Measurements from ENCODE around the gene NAPB. TPM values are rescaled to one million over a fixed set of nuclear protein-coding genes. Genes with fewer than 3 reads are reported as not detected.

The NAPB gene
- total RNA-seq, 4 donors from 2014 or later, result 7.4 to 13.9 (median 11.9) TPM

DNA sequence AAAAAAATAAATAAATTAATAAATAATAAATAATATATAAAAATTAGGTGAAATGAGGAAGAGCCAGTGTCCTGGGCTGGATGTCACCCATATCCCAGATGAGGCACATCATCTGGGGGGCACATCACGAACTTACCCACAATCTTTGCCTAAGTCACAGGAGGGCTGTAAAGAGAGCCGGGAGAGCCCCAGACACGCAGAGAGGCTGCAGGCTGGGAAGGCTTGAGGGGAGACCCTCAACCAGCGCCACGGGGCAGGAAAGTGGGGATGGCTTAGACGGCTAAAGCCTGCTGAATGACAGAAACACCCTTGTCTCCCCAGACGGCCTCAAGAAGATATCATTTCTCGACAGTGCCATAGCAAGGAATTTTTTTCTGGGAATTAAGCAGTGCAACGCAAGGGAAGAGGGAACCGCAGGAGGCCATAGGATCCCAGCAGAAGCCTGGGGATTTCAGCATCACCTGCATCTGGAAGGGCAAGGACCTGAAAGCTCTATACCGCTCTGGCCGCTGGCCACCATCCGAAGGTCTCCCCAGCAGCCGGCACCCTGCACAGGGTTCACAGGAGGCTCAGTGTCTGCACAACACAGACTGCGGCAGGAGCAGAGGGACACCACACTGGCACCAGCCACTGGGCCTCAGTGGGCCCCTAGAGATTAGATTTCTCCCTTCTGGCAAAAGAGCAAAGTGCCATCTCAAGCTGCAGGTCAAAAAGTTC, 93.5 kb downstream of the NAPB start:
- Histone ChIP-seq H3K27ac (no peak overlapping the region), H3K4me3 (no peak overlapping the region), H3K4me1 (no peaks in the 10 kb centered on the region), H3K36me3 (no peaks in the 10 kb centered on the region), H3K9me3 (no peaks in the 10 kb centered on the region), H3K27me3 (no peaks in the 10 kb centered on the region)
- no peak for TF ChIP-seq POLR2A (IDR thresholded peaks at IDR 0.05)
- TF ChIP-seq, protein P1, sequence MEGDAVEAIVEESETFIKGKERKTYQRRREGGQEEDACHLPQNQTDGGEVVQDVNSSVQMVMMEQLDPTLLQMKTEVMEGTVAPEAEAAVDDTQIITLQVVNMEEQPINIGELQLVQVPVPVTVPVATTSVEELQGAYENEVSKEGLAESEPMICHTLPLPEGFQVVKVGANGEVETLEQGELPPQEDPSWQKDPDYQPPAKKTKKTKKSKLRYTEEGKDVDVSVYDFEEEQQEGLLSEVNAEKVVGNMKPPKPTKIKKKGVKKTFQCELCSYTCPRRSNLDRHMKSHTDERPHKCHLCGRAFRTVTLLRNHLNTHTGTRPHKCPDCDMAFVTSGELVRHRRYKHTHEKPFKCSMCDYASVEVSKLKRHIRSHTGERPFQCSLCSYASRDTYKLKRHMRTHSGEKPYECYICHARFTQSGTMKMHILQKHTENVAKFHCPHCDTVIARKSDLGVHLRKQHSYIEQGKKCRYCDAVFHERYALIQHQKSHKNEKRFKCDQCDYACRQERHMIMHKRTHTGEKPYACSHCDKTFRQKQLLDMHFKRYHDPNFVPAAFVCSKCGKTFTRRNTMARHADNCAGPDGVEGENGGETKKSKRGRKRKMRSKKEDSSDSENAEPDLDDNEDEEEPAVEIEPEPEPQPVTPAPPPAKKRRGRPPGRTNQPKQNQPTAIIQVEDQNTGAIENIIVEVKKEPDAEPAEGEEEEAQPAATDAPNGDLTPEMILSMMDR (IDR thresholded peaks at IDR 0.05), result no peak
- DNase-seq, result no peak

DNA sequence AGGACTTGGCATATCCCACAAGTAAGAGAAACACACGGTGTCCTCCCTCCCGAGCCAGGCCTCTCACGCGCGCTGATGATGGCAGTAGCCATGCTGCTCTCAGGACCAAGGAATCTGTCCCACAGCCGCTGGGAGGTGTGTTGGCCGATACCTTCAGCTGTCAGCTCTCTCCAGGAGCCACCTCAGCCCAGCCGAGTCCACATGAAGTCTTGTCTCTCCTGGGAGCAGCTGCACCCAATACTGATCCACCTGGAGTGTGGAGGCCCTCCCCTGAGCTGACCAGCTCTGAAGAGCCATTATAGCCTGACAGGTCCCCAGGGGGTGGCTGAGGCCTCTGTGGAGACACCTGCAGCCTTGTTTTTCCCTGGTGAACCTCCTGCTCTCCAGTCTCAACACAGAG, 94.5 kb downstream of the NAPB start:
- H3K4me1 ChIP-seq, result no peaks in the 10 kb centered on the region
- H3K27me3 ChIP-seq, result no peaks in the 10 kb centered on the region
- no peaks in the 10 kb centered on the region for H3K9me3 ChIP-seq
- H3K27ac ChIP-seq, result no peak overlapping the region
- no peaks in the 10 kb centered on the region for H3K36me3 ChIP-seq
- no peak for DNase-seq
- TF ChIP-seq, protein P1 (IDR thresholded peaks at IDR 0.05), result no peak
- no peak for TF ChIP-seq POLR2A (IDR thresholded peaks at IDR 0.05)
- no peak overlapping the region for H3K4me3 ChIP-seq

DNA sequence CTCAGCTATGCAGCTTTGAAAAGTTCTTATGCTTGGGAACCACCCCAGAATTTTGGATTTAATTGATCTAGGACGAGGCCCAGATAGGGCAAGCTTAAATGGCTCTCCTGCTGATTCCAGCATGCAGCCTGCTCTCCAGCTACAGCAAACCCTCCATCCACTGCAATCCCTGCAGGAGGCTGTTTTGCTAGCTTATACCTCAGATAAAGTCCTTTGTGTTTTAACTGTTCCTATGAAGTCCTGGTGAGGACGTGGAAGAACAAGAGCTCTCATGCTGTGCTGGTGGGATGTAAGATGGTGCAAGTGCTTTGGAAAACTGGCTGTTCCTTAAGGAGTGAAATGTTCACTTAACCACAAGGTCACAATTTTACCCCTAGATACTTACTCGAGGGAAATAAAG, 96.2 kb downstream of the NAPB start:
- no peaks in the 10 kb centered on the region for H3K36me3 ChIP-seq
- H3K4me1 ChIP-seq, result no peaks in the 10 kb centered on the region
- no peak overlapping the region for H3K4me3 ChIP-seq
- H3K27ac ChIP-seq, result no peak overlapping the region
- no peaks in the 10 kb centered on the region for H3K9me3 ChIP-seq
- TF ChIP-seq, protein P1 (IDR thresholded peaks at IDR 0.05), result no peak
- TF ChIP-seq POLR2A (IDR thresholded peaks at IDR 0.05), result no peak
- DNase-seq, result no peak
- no peaks in the 10 kb centered on the region for H3K27me3 ChIP-seq

Small RNA genes within 50 kb of the gene (small RNA-seq; reads per million reads assigned to genes)
- gene RF00019 (0 reads per million in 2 donors), gene RNA5SP479 (0 reads per million in 2 donors)

Other genes with a start within 250 kb of the NAPB start
- 10 to 100 TPM in 1 of 4 donors, 1 to 10 TPM in 3; 5.4 to 23.1 (median 7.9) TPM for gene NXT1, start 70.7 kb downstream of the NAPB start, total RNA-seq
- 10 to 100 TPM in 1 of 4 donors, 1 to 10 TPM in 3; 5.8 to 14.5 (median 7.9) TPM for gene GZF1, start 59.3 kb downstream of the NAPB start, total RNA-seq
- gene CSTL1, start 18.2 kb upstream of the NAPB start, total RNA-seq, result not detected
- not detected for gene CST11, start 31.4 kb upstream of the NAPB start, total RNA-seq
- not detected for gene CST8, start 69.6 kb upstream of the NAPB start, total RNA-seq
- not detected for gene CST9L, start 147.0 kb upstream of the NAPB start, total RNA-seq
- not detected for gene CST9, start 184.4 kb upstream of the NAPB start, total RNA-seq
- 1,000 to 10,000 TPM in 2 of 4 donors, 100 to 1,000 TPM in 2; 221 to 1,587 (median 1,027) TPM for gene CST3, start 216.5 kb upstream of the NAPB start, total RNA-seq